CD4-positive, alpha-beta T cell treated with Interleukin-17A for 1 hour (primary cell): ENCODE measurements around the gene LMOD3.

ENCODE experiments used
- DNase-seq: peaks from one replicate; pipeline ENCODE4 v3.0.0-alpha.2; 2020

The LMOD3 gene

GRCh38 chr3:69121513-69121912 lies 882 bp downstream of the LMOD3 start:
- DNase-seq, result no peak

- peak; percentile 88 for DNase-seq
Observed at GRCh38 chr3:69120879-69121464, 1.4 kb downstream of the LMOD3 start.

GRCh38 chr3:69119681-69120080 lies 2.7 kb downstream of the LMOD3 start:
- no peak for DNase-seq

- no peak for DNase-seq
Observed at GRCh38 chr3:69119138-69119537, 3.3 kb downstream of the LMOD3 start.

GRCh38 chr3:69118555-69118954 lies 3.8 kb downstream of the LMOD3 start:
- DNase-seq, result no peak

- no peak for DNase-seq
Observed at GRCh38 chr3:69116897-69117296, 5.5 kb downstream of the LMOD3 start.

GRCh38 chr3:69116162-69116561 lies 6.2 kb downstream of the LMOD3 start:
- DNase-seq, result no peak

GRCh38 chr3:69115731-69116130 lies 6.7 kb downstream of the LMOD3 start:
- no peak for DNase-seq

GRCh38 chr3:69113536-69113935 lies 8.9 kb downstream of the LMOD3 start:
- no peak for DNase-seq

GRCh38 chr3:69110941-69111546 lies 11.4 kb downstream of the LMOD3 start:
- DNase-seq, result no peak

GRCh38 chr3:69108811-69109210 lies 13.6 kb downstream of the LMOD3 start:
- no peak for DNase-seq

GRCh38 chr3:69107841-69108240 lies 14.6 kb downstream of the LMOD3 start:
- DNase-seq, result no peak

- DNase-seq, result no peak
Observed at GRCh38 chr3:69105320-69105719, 17.1 kb downstream of the LMOD3 start.

- DNase-seq, result no peak
Observed at GRCh38 chr3:69104586-69104985, 17.8 kb downstream of the LMOD3 start.

GRCh38 chr3:69103123-69103522 lies 19.3 kb downstream of the LMOD3 start:
- no peak for DNase-seq

GRCh38 chr3:69102384-69102783 lies 20.0 kb downstream of the LMOD3 start:
- DNase-seq, result no peak

GRCh38 chr3:69099576-69099975 lies 22.8 kb downstream of the LMOD3 start:
- DNase-seq, result no peak

GRCh38 chr3:69097407-69098086 lies 24.8 kb downstream of the LMOD3 start:
- DNase-seq, result no peak

GRCh38 chr3:69096299-69096698 lies 26.1 kb downstream of the LMOD3 start:
- no peak for DNase-seq

- DNase-seq, result no peak
Observed at GRCh38 chr3:69095636-69096035, 26.8 kb downstream of the LMOD3 start.

- DNase-seq, result no peak
Observed at GRCh38 chr3:69094467-69095205, 27.8 kb downstream of the LMOD3 start.

GRCh38 chr3:69092030-69092516 lies 30.3 kb downstream of the LMOD3 start:
- DNase-seq, result peak; percentile 60

GRCh38 chr3:69091389-69092029 lies 30.9 kb downstream of the LMOD3 start:
- DNase-seq, result no peak
